Stimulated activated memory B cell treated with anti-CD40 and anti-IgM and Interleukin-4, amounts not matched to agents 10 μg/mL and 1 μg/mL and 100 μg/mL, for 72 hours (primary cell): Measurements from ENCODE around the gene BOLA1.
"Not testable (repeated sequence)": the region's sequence is repeated elsewhere in the genome, so short reads cannot be mapped to it uniquely, and the experiment has no call there.

Source experiments
- ATAC-seq: fragments of 150-1000 bp; cut with Tn5 transposase; 2 replicates; pipeline ENCODE4 v1.10.0; 2021
- H3K27ac Mint-ChIP-seq: one replicate; pipeline ENCODE4 v1.8.0; 2022; ENCODE audit warnings: mild to moderate bottlenecking, mixed read lengths
- H3K27me3 Mint-ChIP-seq: one replicate; pipeline ENCODE4 v1.8.0; 2022; ENCODE audit warnings: mixed read lengths
- H3K36me3 Mint-ChIP-seq: one replicate; pipeline ENCODE4 v1.8.0; 2022; ENCODE audit warnings: mixed read lengths
- H3K4me1 Mint-ChIP-seq: one replicate; pipeline ENCODE4 v1.8.0; 2022; ENCODE audit warnings: mixed read lengths
- H3K4me3 Mint-ChIP-seq: one replicate; pipeline ENCODE4 v1.8.0; 2022; ENCODE audit warnings: mild to moderate bottlenecking, moderate library complexity, mixed read lengths
- H3K9me3 Mint-ChIP-seq: one replicate; pipeline ENCODE4 v1.8.0; 2022; ENCODE audit warnings: mixed read lengths

BOLA1 gene

DNA sequence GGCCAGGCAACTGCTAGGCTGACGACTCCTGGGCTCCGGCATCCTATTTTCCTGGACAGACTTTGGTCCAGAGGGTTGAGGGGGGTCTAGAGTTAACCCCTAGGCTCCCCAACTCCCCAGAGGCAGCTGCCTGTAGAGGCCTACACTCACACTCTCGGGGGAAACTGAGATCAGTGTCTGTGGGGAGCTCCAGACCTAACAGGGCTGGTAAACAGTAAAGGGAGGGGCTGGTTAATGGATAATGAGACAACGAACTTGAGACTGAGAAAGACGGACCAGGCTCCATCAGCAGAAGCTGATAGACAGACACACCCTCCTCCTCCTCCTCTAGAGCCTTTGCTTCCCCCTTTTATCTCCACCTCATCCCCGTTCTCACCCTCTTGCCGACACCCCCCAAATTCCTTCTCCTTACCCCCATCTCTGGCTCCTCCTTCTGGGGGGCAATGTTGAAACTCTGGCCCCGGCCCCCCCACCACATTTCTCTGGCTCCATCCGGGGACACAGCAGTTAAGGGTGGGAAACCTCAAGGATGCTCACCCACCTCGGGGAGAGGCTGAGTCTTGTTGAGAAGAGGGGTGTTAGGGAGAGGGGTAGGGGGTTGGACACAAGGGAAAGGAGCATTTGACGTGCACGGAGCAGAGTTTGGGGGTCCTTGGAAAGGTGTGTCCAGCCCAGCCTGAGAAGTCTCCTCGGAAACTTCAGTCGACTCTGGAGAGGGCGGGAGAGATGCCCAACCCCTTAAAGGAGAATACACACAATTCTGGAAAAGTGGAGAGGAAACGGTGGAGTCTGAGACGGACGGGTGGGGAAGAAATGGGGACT, 37.0 kb downstream of the BOLA1 start, which contains the start of gene MTMR11:
MTMR11 (minus strand) TSS at position 710 of the 822 bp plus-strand sequence; CDS start at position 478, 232 bp downstream.
- Mint-ChIP-seq H3K27me3 (peaks cover 30% of the 10 kb centered on the region), H3K9me3 (no peaks in the 10 kb centered on the region), H3K36me3 (no peaks in the 10 kb centered on the region), H3K4me1 (peaks cover 25% of the 10 kb centered on the region), H3K27ac (no peak within 1 kb of the TSS), H3K4me3 (no peak within 1 kb of the TSS)
- no peak for ATAC-seq

DNA sequence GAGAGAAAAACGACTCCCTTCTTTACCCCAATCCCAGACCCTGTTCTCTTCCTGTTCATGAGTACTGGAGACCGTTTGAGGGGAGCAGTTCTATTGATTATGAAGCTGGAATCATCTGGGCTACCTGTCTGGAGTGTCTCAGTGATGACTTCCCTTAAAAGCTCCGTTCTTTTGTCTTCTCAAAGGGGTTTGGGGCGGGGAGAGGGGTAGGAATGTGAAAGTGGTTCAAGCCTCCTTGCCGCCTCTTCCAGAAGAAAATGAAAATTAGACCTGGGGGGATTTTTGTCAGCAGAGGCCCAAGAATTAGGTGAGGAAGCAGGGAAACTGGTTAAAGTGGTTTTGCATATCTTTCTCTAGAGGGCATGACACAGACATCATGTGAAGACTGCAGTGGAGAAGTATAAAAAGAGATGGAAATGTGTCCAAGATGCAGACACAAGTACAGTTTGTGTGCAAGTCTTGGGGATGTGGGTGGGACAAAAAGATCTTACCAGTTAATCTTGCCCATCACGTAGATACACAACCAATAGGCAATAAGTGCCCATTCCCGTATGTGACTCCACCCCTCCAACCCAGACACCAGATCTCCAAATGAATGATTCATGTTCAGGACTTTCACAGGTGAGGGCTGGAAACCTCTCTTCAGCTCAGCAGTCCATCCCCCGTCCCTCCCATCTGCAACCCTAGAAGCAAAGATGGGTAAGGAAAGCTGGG, 37.8 kb downstream of the BOLA1 start:
- Mint-ChIP-seq H3K27ac (no peak overlapping the region), H3K4me3 (no peak overlapping the region), H3K27me3 (peaks cover 22% of the 10 kb centered on the region)

DNA sequence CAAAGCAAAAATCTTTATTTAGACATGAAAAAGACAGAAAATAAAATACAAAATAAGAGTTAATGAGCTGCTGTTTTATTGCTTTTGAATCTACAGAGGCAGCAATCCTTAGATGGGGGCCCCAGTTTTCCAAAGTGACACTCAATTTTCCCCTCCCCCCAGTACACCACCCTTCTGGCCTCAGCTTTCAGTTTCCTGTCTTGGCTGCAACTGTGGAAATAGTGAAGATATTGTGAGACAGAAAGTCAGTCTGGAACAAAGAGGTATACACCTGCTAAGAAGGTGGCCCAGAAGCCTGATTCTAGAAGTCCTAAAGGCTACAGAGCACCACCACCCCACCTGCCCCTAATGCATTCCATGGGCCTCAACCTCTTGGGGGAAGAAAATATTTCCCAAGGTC, 38.4 kb downstream of the BOLA1 start:
- ATAC-seq, result no peak
- Mint-ChIP-seq H3K27me3 (peaks cover 16% of the 10 kb centered on the region), H3K4me1 (peaks cover 22% of the 10 kb centered on the region), H3K4me3 (no peak overlapping the region), H3K9me3 (no peaks in the 10 kb centered on the region), H3K36me3 (no peaks in the 10 kb centered on the region), H3K27ac (no peak overlapping the region)

More for the DNA sequence above, 37.8 kb downstream of the BOLA1 start:
- no peak for ATAC-seq
- Mint-ChIP-seq H3K9me3 (no peaks in the 10 kb centered on the region), H3K4me1 (peaks cover 22% of the 10 kb centered on the region), H3K36me3 (no peaks in the 10 kb centered on the region)

DNA sequence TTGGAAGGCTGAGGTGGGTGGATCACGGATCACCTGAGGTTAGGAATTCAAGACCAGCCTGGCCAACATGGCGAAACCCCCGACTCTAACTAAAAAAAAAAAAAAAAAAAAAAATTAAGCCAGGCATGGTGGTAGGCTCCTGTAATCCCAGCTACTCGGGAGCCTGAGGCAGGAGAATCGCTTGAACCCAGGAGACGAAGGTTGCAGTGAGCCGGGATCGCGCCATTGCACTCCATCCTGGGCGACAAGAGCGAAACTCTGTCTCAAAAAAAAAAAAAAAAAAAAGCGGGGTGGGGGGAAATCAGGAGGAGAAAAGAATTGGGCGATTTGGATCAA, 39.3 kb downstream of the BOLA1 start:
- H3K9me3 Mint-ChIP-seq, H3K4me3 Mint-ChIP-seq, H3K36me3 Mint-ChIP-seq, H3K27me3 Mint-ChIP-seq, H3K27ac Mint-ChIP-seq, ATAC-seq: not testable (repeated sequence)
- peaks cover 22% of the 10 kb centered on the region for H3K4me1 Mint-ChIP-seq

DNA sequence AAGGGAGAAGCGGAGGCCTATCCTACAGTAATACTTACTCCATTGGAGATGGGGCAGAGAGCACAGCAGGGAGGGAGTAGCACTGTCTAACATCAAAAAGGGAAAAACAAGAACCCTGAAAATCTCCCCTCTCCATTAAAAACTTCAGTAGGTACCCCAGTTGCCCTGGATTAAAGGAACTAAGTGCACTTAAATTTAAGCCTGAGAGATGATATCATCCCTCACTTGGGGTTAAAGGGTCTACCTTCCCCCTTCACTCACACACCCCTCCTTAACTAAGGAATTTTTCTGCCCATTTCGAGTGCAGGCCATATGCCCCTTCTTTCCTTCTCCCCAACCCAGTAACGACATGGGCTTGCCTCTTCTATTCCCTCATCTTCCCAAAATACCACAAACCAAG, 41.1 kb downstream of the BOLA1 start:
- no peaks in the 10 kb centered on the region for H3K27me3 Mint-ChIP-seq
- H3K36me3 Mint-ChIP-seq, result peaks cover 17% of the 10 kb centered on the region
- H3K9me3 Mint-ChIP-seq, result no peaks in the 10 kb centered on the region
- H3K27ac Mint-ChIP-seq, result no peak overlapping the region
- ATAC-seq, result no peak
- H3K4me3 Mint-ChIP-seq, result no peak overlapping the region
- peaks cover 22% of the 10 kb centered on the region for H3K4me1 Mint-ChIP-seq

DNA sequence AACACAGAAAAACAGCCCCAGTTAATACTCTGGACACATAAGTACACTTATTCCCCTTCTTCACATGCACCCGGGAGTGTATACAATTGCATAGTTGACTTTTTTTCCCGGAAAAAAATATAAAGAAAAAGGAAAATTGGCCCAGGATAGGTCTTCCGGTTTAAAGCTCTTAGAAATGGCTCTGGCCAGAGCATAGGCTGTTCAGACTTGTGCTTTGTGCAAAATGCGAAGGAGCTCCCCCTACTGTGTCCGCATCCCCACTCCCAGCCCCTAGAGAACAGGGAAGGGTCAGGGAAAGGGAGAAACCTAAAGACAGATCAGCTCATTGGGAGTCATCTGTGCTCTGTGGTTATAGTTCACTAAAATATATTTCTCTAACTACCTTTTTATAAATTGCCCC, 42.8 kb downstream of the BOLA1 start:
- peaks cover 31% of the 10 kb centered on the region for H3K36me3 Mint-ChIP-seq
- ATAC-seq, result no peak
- H3K27ac Mint-ChIP-seq, result no peak overlapping the region
- peaks cover 13% of the 10 kb centered on the region for H3K4me1 Mint-ChIP-seq
- H3K4me3 Mint-ChIP-seq, result no peak overlapping the region
- H3K27me3 Mint-ChIP-seq, result no peaks in the 10 kb centered on the region
- H3K9me3 Mint-ChIP-seq, result no peaks in the 10 kb centered on the region

DNA sequence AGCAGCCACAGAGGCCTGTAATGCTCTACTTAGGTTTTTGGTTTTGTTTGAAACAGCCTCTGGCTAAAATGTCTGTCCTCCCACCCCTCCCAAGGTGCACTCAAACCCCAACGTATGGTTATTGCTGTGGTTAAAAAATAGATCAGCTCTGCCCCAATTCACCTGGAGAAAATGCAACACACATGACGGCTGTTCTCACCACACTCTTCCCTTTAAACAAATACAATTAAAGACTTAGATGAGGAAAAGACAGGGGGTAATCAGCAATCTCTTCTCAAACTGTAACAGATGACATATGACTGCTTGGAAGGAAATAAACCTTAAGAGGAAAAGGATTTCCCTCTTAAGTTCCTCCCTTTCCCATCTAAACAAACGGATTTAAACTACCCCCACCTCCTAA, 43.5 kb downstream of the BOLA1 start:
- Mint-ChIP-seq H3K27me3 (no peaks in the 10 kb centered on the region), H3K4me1 (peaks cover 7% of the 10 kb centered on the region), H3K27ac (no peak overlapping the region), H3K9me3 (no peaks in the 10 kb centered on the region), H3K4me3 (no peak overlapping the region), H3K36me3 (peaks cover 38% of the 10 kb centered on the region)
- ATAC-seq, result no peak

DNA sequence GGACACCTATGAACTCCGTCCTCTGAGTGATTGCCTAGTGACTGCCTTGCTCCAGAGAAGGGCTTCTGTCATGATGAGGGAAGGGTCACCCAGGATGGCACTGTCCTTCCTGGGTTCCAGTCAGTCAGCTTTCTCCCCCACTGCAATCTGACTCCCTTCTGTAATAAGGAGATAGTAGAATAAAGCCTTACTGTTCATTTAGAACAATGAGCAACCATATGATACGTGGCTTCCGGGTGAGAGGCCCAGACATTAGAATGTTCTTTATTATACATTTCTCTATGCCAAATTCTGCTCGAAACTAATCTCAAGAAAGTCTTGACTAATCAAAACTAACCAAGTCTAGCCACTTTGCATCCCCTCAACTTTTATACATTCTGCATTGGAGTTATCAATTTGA, 45.8 kb downstream of the BOLA1 start:
- Mint-ChIP-seq H3K36me3 (peaks cover 58% of the 10 kb centered on the region), H3K4me3 (no peak overlapping the region), H3K27me3 (no peaks in the 10 kb centered on the region), H3K4me1 (no peaks in the 10 kb centered on the region), H3K9me3 (no peaks in the 10 kb centered on the region), H3K27ac (no peak overlapping the region)
- ATAC-seq, result no peak

DNA sequence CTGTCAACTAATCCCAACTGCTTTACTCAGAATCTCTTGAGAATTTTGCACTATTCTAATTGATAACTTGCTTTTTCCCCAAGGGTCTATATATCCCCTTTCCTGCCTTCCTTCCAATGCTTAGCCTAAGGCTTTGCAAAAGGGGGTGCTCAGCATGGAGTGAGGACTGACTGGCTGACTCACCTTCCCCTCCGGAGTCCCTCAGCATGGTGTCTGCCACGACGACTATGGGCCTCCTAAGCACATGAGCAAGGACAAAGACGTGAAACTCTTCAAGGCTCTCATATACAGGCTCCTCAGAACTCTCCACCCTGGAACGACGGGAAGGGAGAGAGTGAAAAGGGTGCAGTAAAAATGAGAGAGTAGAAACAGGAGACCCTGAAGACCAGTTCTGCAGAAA, 50.5 kb downstream of the BOLA1 start:
- peaks cover 58% of the 10 kb centered on the region for H3K36me3 Mint-ChIP-seq
- H3K4me1 Mint-ChIP-seq, result no peaks in the 10 kb centered on the region
- H3K9me3 Mint-ChIP-seq, result no peaks in the 10 kb centered on the region
- no peak overlapping the region for H3K27ac Mint-ChIP-seq
- no peak for ATAC-seq
- no peak overlapping the region for H3K4me3 Mint-ChIP-seq
- H3K27me3 Mint-ChIP-seq, result no peaks in the 10 kb centered on the region
